ENCODE results near the gene DEF6.

Gene DEF6

DNA sequence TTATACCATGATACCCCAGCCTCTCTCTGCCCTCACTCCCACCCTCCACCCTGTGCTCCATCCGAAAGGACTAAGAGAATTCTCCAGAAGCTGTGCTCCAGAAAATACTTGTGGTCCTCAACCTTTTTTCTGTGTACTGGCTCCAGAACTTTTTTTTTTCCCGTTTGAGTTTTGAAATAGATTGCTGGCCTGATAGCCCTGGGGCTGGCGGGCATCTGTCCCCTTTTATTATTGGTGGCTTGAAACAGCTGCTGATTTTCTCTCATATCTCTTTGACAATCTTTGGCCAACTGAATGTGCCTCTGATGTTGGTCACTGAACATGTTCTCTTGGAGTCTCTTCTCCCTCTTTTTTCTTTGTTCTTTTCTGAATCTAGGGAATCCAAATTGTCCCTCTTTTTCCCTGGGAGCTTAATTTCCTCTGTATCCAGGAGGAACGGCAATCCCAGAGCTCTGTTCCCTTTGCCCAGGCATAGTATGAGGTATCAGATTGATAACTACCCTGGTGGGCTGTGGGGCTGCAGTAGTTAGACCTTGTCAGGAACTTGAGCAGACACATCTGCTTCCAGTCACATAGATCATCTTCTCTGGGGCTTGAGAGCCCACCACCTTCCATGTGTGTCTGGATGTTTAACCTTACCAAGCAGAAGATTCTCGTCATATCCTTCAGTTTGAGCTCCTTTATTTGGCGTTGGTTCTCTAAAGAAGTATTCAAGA is 46.4 kb downstream of the DEF6 start:
- no peak for DNase-seq (ENCODE audit: low read depth, low spot score)

DNA sequence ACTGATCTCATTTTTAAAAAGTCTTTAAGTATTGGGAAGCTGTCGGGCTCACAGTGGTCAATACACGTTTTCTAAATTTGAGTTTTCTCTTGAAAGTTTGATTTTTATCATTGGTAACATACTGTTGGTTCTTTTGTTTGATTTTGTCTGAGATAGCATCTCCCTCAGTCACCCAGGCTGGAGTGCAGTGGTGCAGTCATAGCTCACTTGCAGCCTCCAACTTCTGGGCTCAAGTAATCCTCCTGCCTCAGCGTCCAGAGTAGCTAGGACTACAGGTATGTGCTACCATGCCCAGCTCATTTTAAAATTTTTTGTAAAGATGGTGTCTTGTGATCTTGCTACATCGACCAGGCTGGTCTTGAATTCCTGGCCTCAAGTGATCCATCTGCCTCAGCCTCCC is 53.8 kb downstream of the DEF6 start:
- no peak for DNase-seq (ENCODE audit: low read depth, low spot score)

DNA sequence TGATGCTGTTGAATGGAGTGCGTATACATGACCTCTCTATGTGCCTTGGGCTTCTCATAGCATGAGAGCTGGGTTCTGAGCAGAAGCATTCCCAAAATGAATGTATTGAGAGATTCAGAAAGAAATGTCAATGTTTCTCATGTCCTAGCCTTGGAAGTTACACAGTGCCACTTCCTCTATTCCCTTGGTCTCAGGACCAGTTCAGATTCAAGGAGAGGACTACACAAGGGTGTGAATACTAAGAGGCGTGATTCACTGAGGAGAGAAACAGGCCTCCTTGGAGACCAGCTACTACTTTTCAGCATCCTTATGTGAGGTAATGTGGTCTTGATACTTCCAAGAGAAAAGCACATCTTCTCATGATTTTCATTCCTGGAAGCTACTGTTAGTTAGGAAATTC is 55.1 kb downstream of the DEF6 start:
- no peak for DNase-seq (ENCODE audit: low read depth, low spot score)

DNA sequence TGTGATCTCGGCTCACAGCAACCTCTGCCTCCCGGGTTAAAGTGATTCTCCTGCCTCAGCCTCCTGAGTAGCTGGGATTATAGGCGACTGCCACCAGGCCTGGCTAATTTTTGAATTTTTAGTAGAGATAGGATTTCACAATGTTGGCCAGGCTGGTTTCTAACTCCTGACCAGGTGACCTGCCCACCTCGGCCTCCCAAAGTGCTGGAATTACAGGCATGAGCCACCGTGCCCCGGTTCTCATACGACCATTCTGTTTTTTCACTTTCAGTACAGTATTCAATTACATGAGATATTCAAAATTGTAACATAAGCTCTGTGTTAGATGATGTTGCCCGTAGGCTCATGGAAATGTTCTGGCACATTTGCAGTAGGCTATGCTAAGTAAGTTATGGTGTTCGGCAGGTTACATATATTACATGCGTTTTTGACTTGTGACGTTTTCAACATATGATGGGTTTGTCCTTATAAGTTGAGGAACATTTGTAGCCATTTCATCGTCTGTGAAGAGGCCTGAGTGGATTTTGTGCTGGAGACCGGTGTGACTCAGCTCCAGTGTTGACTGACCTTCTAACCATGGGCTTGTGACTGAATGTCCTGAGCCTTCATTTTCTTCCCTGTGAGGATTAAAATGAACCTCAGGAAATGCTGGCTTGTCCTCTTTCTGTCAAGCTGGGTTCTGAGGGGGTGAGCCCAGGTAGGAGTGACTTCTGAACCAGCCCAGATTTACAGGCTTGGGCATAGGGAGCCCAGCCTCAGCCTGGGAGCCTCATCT is 56.9 kb downstream of the DEF6 start:
- DNase-seq (ENCODE audit: low read depth, low spot score), result no peak

- no peak for DNase-seq (ENCODE audit: low read depth, low spot score)
Measured at GRCh38 chr6:35356391-35356790, 58.8 kb downstream of the DEF6 start.

- no peak for DNase-seq (ENCODE audit: low read depth, low spot score)
Measured at GRCh38 chr6:35357677-35358076, 60.1 kb downstream of the DEF6 start.

- DNase-seq (ENCODE audit: low read depth, low spot score), result no peak
Measured at GRCh38 chr6:35358086-35358485, 60.5 kb downstream of the DEF6 start.

DNA sequence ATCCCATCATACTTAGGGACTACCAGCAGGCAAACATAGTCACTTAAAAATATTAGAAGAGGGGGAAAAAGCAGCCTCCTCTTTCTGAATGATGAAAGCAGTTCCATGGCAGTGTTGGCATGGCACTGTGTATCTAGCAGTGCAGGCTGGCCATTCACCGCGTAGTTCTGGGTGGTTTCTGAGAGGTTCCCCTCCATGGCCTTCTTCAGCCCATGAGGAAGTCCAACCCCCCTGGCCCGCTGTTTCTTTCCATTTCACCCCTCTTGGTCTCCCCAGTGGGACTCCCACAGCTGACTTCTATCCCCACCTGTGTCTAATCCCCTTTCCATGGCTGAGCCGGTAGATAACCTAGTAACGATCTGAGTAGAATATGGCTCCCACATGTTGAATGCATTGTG is 61.7 kb downstream of the DEF6 start:
- no peak for DNase-seq (ENCODE audit: low read depth, low spot score)

DNA sequence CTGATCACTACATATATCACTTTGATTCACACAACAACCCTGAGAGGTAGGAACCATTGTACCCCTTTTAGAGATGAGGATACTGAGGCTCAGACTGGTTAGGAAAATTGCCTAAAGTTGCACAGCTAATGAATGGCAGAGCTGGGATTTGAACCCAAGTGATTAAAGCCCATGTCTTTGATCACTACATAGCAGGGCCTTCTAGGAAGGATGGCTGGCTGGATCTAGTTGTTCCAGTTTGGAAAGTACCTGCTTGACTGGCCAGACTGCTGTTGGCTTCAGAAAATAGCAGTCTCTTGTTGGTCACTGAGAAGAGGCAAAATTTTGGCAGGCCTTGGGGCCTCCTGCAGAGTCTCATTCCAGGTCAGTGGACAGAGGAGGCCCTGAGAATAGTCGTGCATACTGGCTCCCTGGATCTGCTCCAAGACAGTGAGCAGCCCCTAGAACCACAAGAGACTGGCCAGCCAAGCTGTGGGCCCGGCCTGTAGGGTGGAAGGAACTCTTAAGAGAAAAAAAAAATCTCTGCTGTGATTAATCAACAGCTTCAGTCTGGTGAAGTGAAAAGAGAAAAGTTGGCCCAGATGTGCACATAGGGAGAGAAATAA is 62.2 kb downstream of the DEF6 start:
- peak; percentile 69 for DNase-seq (ENCODE audit: low read depth, low spot score)

DNA sequence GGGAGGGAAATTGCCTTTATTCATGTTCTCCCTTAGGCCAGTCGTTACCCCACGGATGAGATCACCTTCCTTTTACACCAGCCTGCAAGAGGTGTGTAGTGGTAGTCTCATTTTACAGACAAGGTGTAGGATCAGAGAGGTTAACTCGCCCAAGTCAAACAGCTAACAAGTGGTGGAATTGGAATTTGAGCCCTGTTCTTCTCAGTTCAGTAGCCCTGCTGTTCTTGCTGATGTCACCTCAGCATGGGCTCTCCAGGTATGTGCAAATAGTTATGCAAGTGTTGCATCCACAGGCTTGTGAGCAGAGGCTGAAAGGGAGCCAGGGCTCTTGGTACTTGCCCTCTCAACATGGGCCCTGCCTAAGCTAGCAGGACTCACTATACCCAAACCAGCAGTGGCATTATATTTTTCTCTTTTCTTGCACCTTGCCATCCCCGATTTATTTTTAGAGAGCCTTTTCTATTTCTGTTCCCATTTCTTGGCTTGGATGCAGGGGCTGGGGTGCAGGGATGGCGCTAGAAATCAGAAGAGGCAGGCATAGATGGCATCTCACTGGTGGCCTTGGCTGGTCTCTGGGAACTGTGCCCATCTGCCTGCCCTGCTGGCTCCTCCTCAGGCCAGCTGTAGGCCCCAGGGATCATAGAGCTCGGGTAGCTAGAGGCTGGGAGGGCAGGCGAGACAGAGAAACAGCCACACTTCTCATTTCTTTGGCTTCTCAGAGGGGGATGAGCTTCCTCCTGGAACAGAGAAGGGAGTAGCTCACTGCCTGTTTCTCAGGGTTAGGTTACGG is 62.9 kb downstream of the DEF6 start:
- no peak for DNase-seq (ENCODE audit: low read depth, low spot score)

- DNase-seq (ENCODE audit: low read depth, low spot score), result no peak
Measured at GRCh38 chr6:35362200-35362599, 64.6 kb downstream of the DEF6 start.

GRCh38 chr6:35363293-35363750 is 65.7 kb downstream of the DEF6 start:
- DNase-seq (ENCODE audit: low read depth, low spot score), result peak; percentile 81

DNA sequence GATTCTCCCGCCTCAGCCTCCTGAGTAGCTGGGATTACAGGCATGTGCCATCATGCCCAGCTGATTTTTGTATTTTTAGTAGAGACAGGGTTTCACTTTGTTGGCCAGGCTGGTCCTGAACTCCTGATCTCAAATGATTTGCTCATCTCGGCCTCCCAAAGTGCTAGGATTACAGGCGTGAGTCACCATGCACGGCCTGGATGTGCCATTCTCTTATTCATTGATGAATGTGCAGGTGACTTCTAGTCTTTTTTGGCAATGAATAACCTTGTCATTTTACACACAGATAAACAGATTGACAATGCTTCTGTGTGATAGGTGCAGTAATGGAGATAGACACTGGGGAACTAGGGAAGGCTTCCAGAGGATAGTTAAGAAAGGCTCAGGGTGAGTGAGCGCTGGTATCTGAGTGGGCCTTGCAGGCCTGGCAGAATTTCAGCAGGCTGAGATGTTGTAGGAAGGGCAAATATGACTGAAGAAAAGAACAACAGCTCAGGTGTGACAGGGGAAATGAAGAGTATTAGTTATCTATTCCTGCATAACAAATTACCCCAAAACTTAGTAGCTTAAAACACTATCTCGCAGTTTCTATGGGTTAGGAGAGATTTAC is 68.1 kb downstream of the DEF6 start:
- no peak for DNase-seq (ENCODE audit: low read depth, low spot score)

DNA sequence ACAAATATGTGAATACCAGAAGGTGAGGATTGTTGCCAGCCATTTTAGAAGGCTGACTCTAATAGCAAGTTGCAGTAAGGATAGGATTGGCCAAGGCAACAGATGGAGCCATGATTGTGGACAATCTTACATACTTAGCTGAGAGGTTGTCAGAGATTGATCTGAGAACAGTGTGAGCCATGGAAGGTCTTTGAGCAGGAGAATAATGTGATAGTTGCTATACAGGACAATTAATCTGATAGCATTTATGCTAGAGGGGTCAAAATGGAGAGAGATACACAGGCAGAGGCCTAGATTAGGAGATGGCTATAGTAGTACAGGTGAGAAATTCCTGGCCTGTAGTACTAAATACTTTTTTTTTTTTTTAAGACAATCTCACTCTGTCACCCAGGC is 68.6 kb downstream of the DEF6 start:
- DNase-seq (ENCODE audit: low read depth, low spot score), result no peak

- no peak for DNase-seq (ENCODE audit: low read depth, low spot score)
Measured at GRCh38 chr6:35367646-35368037, 70.0 kb downstream of the DEF6 start.

GRCh38 chr6:35368038-35368887 is 70.6 kb downstream of the DEF6 start:
- no peak for DNase-seq (ENCODE audit: low read depth, low spot score)

GRCh38 chr6:35370124-35370741 is 72.6 kb downstream of the DEF6 start:
- peak; percentile 73 for DNase-seq (ENCODE audit: low read depth, low spot score)

GRCh38 chr6:35370785-35371493 is 73.3 kb downstream of the DEF6 start:
- no peak for DNase-seq (ENCODE audit: low read depth, low spot score)

All from brain pericyte (primary cell).